K562 (cell line): Measurements from ENCODE around the gene ZBTB22. TPM values are rescaled to one million over a fixed set of nuclear protein-coding genes. Genes with fewer than 3 reads are reported as not detected.

Experiments
- ATF1 ChIP-seq, 2 experiments: fragments of 450-650 bp in 1 of 2; IDR thresholded peaks; 2 replicates each; pipeline ENCODE4 v1.6.1; 2016; ENCODE audit warnings: missing compliant biosample characterization in 1 of 2, missing genetic modification characterization in 1 of 2
- ATF6 ChIP-seq: sonication (generic); formaldehyde crosslinking; IDR thresholded peaks from 2 replicates; pipeline ENCODE4 v1.4.0; 2020; ENCODE audit warnings: mild to moderate bottlenecking, missing genetic modification reagents
- EP300 ChIP-seq: IDR thresholded peaks from 2 replicates; pipeline ENCODE4 v1.6.1; 2012; ENCODE audit warnings: low read length, improper control_type of control experiment
- OTX1 ChIP-seq: fragments of 450-650 bp; formaldehyde crosslinking; IDR thresholded peaks from 2 replicates; pipeline ENCODE4 v1.4.0; 2022; ENCODE audit warnings: mild to moderate bottlenecking
- PHB2 ChIP-seq: fragments of 450-650 bp; IDR thresholded peaks from 2 replicates; pipeline ENCODE4 v1.6.1; 2017; ENCODE audit warnings: low read depth
- RFX5 ChIP-seq: IDR thresholded peaks from 2 replicates; pipeline ENCODE4 v1.6.1; 2011; ENCODE audit warnings: low read depth, mild to moderate bottlenecking, improper control_type of control experiment, low read length
- SMAD2 ChIP-seq: fragments of 150-350 bp; IDR thresholded peaks from 2 replicates; pipeline ENCODE4 v1.6.1; 2014; ENCODE audit warnings: low read depth, mild to moderate bottlenecking, low read length
- TAF9B ChIP-seq: fragments of 450-650 bp; IDR thresholded peaks from 2 replicates; pipeline ENCODE4 v1.6.1; 2018; ENCODE audit warnings: mild to moderate bottlenecking; ENCODE audit not compliant: partially characterized antibody
- TARDBP ChIP-seq: fragments of 450-650 bp; IDR thresholded peaks from 2 replicates; pipeline ENCODE4 v1.6.1; 2016
- THRAP3 ChIP-seq: fragments of 450-650 bp; IDR thresholded peaks from 2 replicates; pipeline ENCODE4 v1.6.1; 2016; ENCODE audit warnings: mild to moderate bottlenecking, inconsistent platforms, borderline replicate concordance
- ZFP1 ChIP-seq: fragments of 450-650 bp; formaldehyde crosslinking; IDR thresholded peaks from 2 replicates; pipeline ENCODE4 v1.4.0; 2020; ENCODE audit warnings: mild to moderate bottlenecking, mixed read lengths
- ZHX1 ChIP-seq: fragments of 150-350 bp; conservative IDR thresholded peaks from 2 replicates; pipeline ENCODE4 v1.6.1; 2014; ENCODE audit warnings: low read length
- ZNF140 ChIP-seq: fragments of 250-450 bp; sonication (Bioruptor Pico); IDR thresholded peaks from 2 replicates; pipeline ENCODE4 v1.8.0; 2021; ENCODE audit warnings: moderate library complexity, mild to moderate bottlenecking, inconsistent platforms
- ZNF318 ChIP-seq, 2 experiments: fragments of 450-650 bp; IDR thresholded peaks; 2 replicates each; pipeline ENCODE4 v1.6.1; 2016; ENCODE audit warnings: mild to moderate bottlenecking in 2 of 2, borderline replicate concordance in 1 of 2, low read depth in 1 of 2, moderate library complexity in 1 of 2
- ZNF57 ChIP-seq: fragments of 450-650 bp; formaldehyde crosslinking; IDR thresholded peaks from 2 replicates; pipeline ENCODE4 v1.4.0; 2020; ENCODE audit warnings: mild to moderate bottlenecking, moderate library complexity
- ZNF583 ChIP-seq: fragments of 250-450 bp; sonication (Bioruptor Pico); IDR thresholded peaks from 2 replicates; pipeline ENCODE4 v1.4.0; 2020
- polyA plus RNA-seq, 8 experiments: library from polyadenylated mRNA; depleted of rRNA in 4 of 8; stranded (reverse) in 5 of 8; unstranded in 3 of 8; fragments of >200 nt; fragmentation: Nextera tagmentation in 2 of 8; fragmentation: Illumina TruSeq in 1 of 8; extraction: Ambion mirVana in 2 of 8; extraction: Trizol in 1 of 8; gene quantifications; 2 replicates each; pipeline versions ENCODE4 v1.2.1 to v1.2.3, GENCODE V29; 2011 to 2014; ENCODE audit warnings: inconsistent platforms in 1 of 8, missing spikeins in 1 of 8
- total RNA-seq, 7 experiments: library from RNA; depleted of rRNA in 6 of 7; stranded (reverse); fragments of >200 nt in 6 of 7; fragmentation: Illumina TruSeq in 2 of 7; extraction: Trizol in 2 of 7; gene quantifications; 2 replicates each; pipeline versions ENCODE4 v1.2.1 to v1.2.3, GENCODE V29; 2011 to 2021; ENCODE audit warnings: low replicate concordance in 1 of 7

Gene ZBTB22
- total and polyA plus RNA-seq, 9 of the 15 experiments (the other 6 are each of a cell fraction or from before 2014, with no cell fraction given) = 0.21 to 11.9 (median 7.1) TPM

GRCh38 chr6:33320315-33321181 is 3.0 kb upstream of the ZBTB22 start (continued):
- TF ChIP-seq ZNF318 (IDR thresholded peaks at IDR 0.05; ENCODE audit: borderline replicate concordance in 1 of 2, low read depth in 1 of 2) (no peak), ZFP1 (CRISPR knock-in tag) (no peak), EP300 (no peak), ZHX1 (no peak), THRAP3 (no peak), PHB2 (no peak), ATF1 (CRISPR knock-in tag; IDR thresholded peaks at IDR 0.05) (no peak), ATF1 (tag; IDR thresholded peaks at IDR 0.05) (peak; percentile 68), TARDBP (no peak), SMAD2 (no peak), ATF6 (CRISPR knock-in tag) (no peak), TAF9B (no peak), ZNF583 (CRISPR knock-in tag) (no peak), ZNF57 (CRISPR knock-in tag) (no peak), ZNF140 (CRISPR knock-in tag) (no peak), OTX1 (CRISPR knock-in tag) (no peak), RFX5 (no peak)
